ENCODE measurements around the gene CT45A1.
"Not testable (repeated sequence)": the region's sequence is repeated elsewhere in the genome, so short reads cannot be mapped to it uniquely, and the experiment has no call there.

The CT45A1 gene

DNA sequence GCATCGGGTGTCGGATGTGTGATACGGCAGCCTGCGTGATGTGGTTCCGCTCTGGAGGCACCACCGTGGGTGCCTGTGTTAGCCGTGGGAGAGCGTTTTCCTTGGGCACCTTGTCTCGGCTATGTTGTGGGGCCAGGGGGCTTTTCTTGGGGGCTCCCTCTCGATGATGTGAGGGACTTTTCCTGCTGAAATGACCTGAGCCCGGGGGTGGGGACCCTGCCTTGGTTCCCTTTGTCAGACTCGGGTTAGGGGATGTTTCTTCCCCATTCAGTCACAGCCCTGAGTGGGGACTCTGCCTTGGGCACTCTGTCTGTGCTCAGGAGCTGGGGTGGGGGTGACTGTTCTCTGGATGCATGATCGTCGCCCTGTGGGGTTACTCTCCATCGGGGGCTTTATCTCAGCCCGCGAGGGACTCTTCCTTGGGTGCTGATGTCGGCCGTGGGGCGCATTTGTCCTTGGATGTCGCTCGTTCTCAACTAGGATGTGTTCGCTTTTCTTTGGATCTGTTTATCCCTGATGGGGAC lies 27.8 kb downstream of the CT45A1 start:
- Histone ChIP-seq H3K36me3 (ENCODE audit: insufficient read depth, low read length) (no peaks in the 10 kb centered on the region), H3K4me3 (ENCODE audit: low read length) (no peak overlapping the region)

DNA sequence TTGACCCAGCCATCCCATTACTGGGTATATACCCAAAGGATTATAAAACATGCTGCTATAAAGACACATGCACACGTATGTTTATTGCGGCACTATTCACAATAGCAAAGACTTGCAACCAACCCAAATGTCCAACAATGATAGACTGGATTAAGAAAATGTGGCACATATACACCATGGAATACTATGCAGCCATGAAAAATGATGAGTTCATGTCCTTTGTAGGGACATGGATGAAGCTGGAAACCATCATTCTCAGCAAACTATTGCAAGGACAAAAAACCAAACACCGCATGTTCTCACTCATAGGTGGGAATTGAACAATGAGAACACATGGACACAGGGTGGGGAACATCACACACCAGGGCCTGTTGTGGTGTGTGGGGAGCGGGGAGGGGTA lies 31.3 kb downstream of the CT45A1 start:
- 100% methylated on average over 1 of the region's 4 CpGs for WGBS
- H3K9me3 ChIP-seq (ENCODE audit: insufficient read depth, low read depth, low read length); H3K27ac ChIP-seq (ENCODE audit: low read depth, low read length); H3K27me3 ChIP-seq (ENCODE audit: insufficient read depth, low read length); H3K9ac ChIP-seq (ENCODE audit: low read depth, low read length); H3K4me3 ChIP-seq (ENCODE audit: low read length); H3K36me3 ChIP-seq (ENCODE audit: insufficient read depth, low read length); H3K4me1 ChIP-seq (ENCODE audit: insufficient read depth, low read length): not testable (repeated sequence)

More for the DNA sequence above, 27.8 kb downstream of the CT45A1 start:
- WGBS = 97% methylated on average over 23 of the region's 23 CpGs
- H3K27me3 ChIP-seq (ENCODE audit: insufficient read depth, low read length) = no peaks in the 10 kb centered on the region
- no peaks in the 10 kb centered on the region for H3K9me3 ChIP-seq (ENCODE audit: insufficient read depth, low read depth, low read length)
- H3K4me1 ChIP-seq (ENCODE audit: insufficient read depth, low read length) = no peaks in the 10 kb centered on the region
- no peak overlapping the region for H3K9ac ChIP-seq (ENCODE audit: low read depth, low read length)
- H3K27ac ChIP-seq (ENCODE audit: low read depth, low read length) = no peak overlapping the region

GRCh38 chrX:135768091-135768490 lies 54.7 kb downstream of the CT45A1 start, which contains the start of gene CT45A3:
TSS of gene CT45A3 (minus strand) at chrX:135768191. CDS start at chrX:135764444, 3,747 bp downstream.
- not testable (repeated sequence) for H3K36me3 ChIP-seq (ENCODE audit: insufficient read depth, low read length); H3K4me3 ChIP-seq (ENCODE audit: low read length); H3K9me3 ChIP-seq (ENCODE audit: insufficient read depth, low read depth, low read length); H3K27me3 ChIP-seq (ENCODE audit: insufficient read depth, low read length); H3K27ac ChIP-seq (ENCODE audit: low read depth, low read length); H3K9ac ChIP-seq (ENCODE audit: low read depth, low read length); H3K4me1 ChIP-seq (ENCODE audit: insufficient read depth, low read length)
- no CpG with 5 or more reads among the region's 17 CpGs for WGBS

Measured in HUES64 (cell line).